ENCODE measurements around the gene SERPING1. TPM values are rescaled to one million over a fixed set of nuclear protein-coding genes. Genes with fewer than 3 reads are reported as not detected.

SERPING1 gene
- total RNA-seq, 1 experiment from 2014 or later: 1.3 TPM

GRCh38 chr11:57639321-57640067, 42.0 kb downstream of the SERPING1 start:
- Histone ChIP-seq H3K27me3 (ENCODE audit: control insufficient read depth, insufficient read depth, low read length) (no peaks in the 10 kb centered on the region), H3K4me1 (ENCODE audit: control insufficient read depth, insufficient read depth, low read length) (peaks cover 19% of the 10 kb centered on the region), H3K4me3 (ENCODE audit: low read depth in 2 of 2, low read length in 2 of 2) (peak overlapping the region; percentile 79 to 91), H3K9me3 (ENCODE audit: control insufficient read depth, insufficient read depth, low read depth, low read length) (no peaks in the 10 kb centered on the region), H3K27ac (ENCODE audit: low read length) (peak overlapping the region; percentile 83), H3K36me3 (ENCODE audit: control insufficient read depth, insufficient read depth, low read length) (no peaks in the 10 kb centered on the region)
- intact Hi-C loops (cut with micrococcal nuclease; ENCODE audit: unreplicated experiment) (loop anchor here (5.0 to 10.0 kb wide), 2 partner anchors 185 to 292 kb away; no protein-coding TSS in a partner anchor), in situ Hi-C loops (cut with HindIII; ENCODE audit: low pct_unique_long_range_greater_than_20kb, low sequenced_read_pairs) (no loop called here)
- CTCF ChIA-PET: interaction anchor here (2.6 kb wide), 1 partner anchor 71 kb away, joined by 31 read pairs; the partner anchor contains the start of gene UBE2L6
- BruUV-seq (replicated peaks): no TSS peak
- POLR2A ChIA-PET: interaction anchor here (0.6 kb wide), 1 partner anchor 87 kb away, joined by 3 read pairs; no protein-coding TSS in a partner anchor
- DNase-seq (ENCODE audit: low read depth, low spot score) (no peak), ATAC-seq (no peak)
- TF ChIP-seq TCF7L2 (IDR thresholded peaks at IDR 0.05; ENCODE audit: low read depth, low read length) (no peak), POLR2AphosphoS5 (IDR thresholded peaks at IDR 0.05; ENCODE audit: low read depth, low read length) (no peak), SIN3A (IDR thresholded peaks at IDR 0.05; ENCODE audit: borderline replicate concordance, insufficient read depth, low read depth, low read length) (no peak), REST (IDR thresholded peaks at IDR 0.05; ENCODE audit: insufficient read depth in 1 of 2, low read depth in 2 of 2, low read length in 1 of 2) (no peak)
- TF ChIP-seq, protein P1, sequence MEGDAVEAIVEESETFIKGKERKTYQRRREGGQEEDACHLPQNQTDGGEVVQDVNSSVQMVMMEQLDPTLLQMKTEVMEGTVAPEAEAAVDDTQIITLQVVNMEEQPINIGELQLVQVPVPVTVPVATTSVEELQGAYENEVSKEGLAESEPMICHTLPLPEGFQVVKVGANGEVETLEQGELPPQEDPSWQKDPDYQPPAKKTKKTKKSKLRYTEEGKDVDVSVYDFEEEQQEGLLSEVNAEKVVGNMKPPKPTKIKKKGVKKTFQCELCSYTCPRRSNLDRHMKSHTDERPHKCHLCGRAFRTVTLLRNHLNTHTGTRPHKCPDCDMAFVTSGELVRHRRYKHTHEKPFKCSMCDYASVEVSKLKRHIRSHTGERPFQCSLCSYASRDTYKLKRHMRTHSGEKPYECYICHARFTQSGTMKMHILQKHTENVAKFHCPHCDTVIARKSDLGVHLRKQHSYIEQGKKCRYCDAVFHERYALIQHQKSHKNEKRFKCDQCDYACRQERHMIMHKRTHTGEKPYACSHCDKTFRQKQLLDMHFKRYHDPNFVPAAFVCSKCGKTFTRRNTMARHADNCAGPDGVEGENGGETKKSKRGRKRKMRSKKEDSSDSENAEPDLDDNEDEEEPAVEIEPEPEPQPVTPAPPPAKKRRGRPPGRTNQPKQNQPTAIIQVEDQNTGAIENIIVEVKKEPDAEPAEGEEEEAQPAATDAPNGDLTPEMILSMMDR (IDR thresholded peaks at IDR 0.05): no peak

GRCh38 chr11:57640068-57640800, 42.7 kb downstream of the SERPING1 start:
- in situ Hi-C loops (cut with HindIII; ENCODE audit: low pct_unique_long_range_greater_than_20kb, low sequenced_read_pairs): no loop called here
- peaks cover 22% of the 10 kb centered on the region for H3K4me1 ChIP-seq (ENCODE audit: control insufficient read depth, insufficient read depth, low read length)
- H3K36me3 ChIP-seq (ENCODE audit: control insufficient read depth, insufficient read depth, low read length): no peaks in the 10 kb centered on the region
- intact Hi-C loops (cut with micrococcal nuclease; ENCODE audit: unreplicated experiment): loop anchor here (5.0 to 10.0 kb wide), 2 partner anchors 185 to 293 kb away; no protein-coding TSS in a partner anchor
- H3K27ac ChIP-seq (ENCODE audit: low read length): peak overlapping the region; percentile 83; the same call in 1 of the 2 replicates
- ChIA-PET CTCF (interaction anchor here (0.8 to 2.6 kb wide), 5 partner anchors 72 to 295 kb away, joined by 4 to 31 read pairs (median 6); partner anchors contain the start of gene UBE2L6), POLR2A (no interaction called here)
- no peaks in the 10 kb centered on the region for H3K9me3 ChIP-seq (ENCODE audit: control insufficient read depth, insufficient read depth, low read depth, low read length)
- H3K27me3 ChIP-seq (ENCODE audit: control insufficient read depth, insufficient read depth, low read length): no peaks in the 10 kb centered on the region
- TF ChIP-seq SIN3A (IDR thresholded peaks at IDR 0.05; ENCODE audit: borderline replicate concordance, insufficient read depth, low read depth, low read length) (no peak), REST (IDR thresholded peaks at IDR 0.05; ENCODE audit: insufficient read depth in 1 of 2, low read depth in 2 of 2, low read length in 1 of 2) (no peak), POLR2AphosphoS5 (IDR thresholded peaks at IDR 0.05; ENCODE audit: low read depth, low read length) (no peak), TCF7L2 (IDR thresholded peaks at IDR 0.05; ENCODE audit: low read depth, low read length) (no peak)
- TF ChIP-seq, protein P1 (IDR thresholded peaks at IDR 0.05): no peak
- BruUV-seq (replicated peaks): no TSS peak
- peak overlapping the region in 1 of 2 experiments; percentile 79; a peak in 1 of 4 replicates for H3K4me3 ChIP-seq (ENCODE audit: low read depth in 2 of 2, low read length in 2 of 2)
- DNase-seq (ENCODE audit: low read depth, low spot score): no peak
- ATAC-seq: no peak
